Lower lobe of right lung (tissue), 2 donors: ENCODE data around the gene PBX1. TPM values are rescaled to one million over a fixed set of nuclear protein-coding genes. Genes with fewer than 3 reads are reported as not detected.

Experiments used
- ATAC-seq, 2 donors: fragments of 200-7000 bp; cut with Tn5 transposase; one replicate each; pipeline ENCODE4 v1.9.1; 2020 to 2022; ENCODE audit warnings: mild to moderate bottlenecking in 2 of 2, moderate library complexity in 2 of 2
- DNase-seq: peaks from one replicate; pipeline ENCODE4 v3.0.0-alpha.2; 2020
- H3K27ac ChIP-seq: fragments of 200-600 bp; one replicate; pipeline ENCODE4 v1.8.0; 2022
- H3K27me3 ChIP-seq: fragments of 200-600 bp; one replicate; pipeline ENCODE4 v1.8.0; 2022; ENCODE audit warnings: low read depth
- H3K36me3 ChIP-seq: fragments of 200-600 bp; one replicate; pipeline ENCODE4 v1.8.0; 2022; ENCODE audit warnings: mild to moderate bottlenecking
- H3K4me1 ChIP-seq: fragments of 200-600 bp; one replicate; pipeline ENCODE4 v1.8.0; 2022
- H3K4me3 ChIP-seq: fragments of 200-600 bp; one replicate; pipeline ENCODE4 v1.8.0; 2022; ENCODE audit warnings: mild to moderate bottlenecking
- H3K9me3 ChIP-seq: fragments of 200-600 bp; one replicate; pipeline ENCODE4 v1.8.0; 2022
- intact Hi-C: fragments of 100-400 bp; cut with DNase I; formaldehyde crosslinking; loops from one replicate; pipeline ENCODE4 v1.11.0; 2022
- total RNA-seq: library from RNA; stranded (reverse); fragmentation: NEBNext Ultra II Directional; extraction: Animal tissue kit (Norgen Biotek cat#: 25700); gene quantifications from one replicate; pipeline ENCODE4 v1.2.1, GENCODE V29; 2021
- TF ChIP-seq, protein P1 (sequence below): fragments of 200-600 bp; IDR thresholded peaks from one replicate; pipeline ENCODE4 v1.8.0; 2022; ENCODE audit warnings: antibody characterized with exemption, mild to moderate bottlenecking
- donor health status: DM: no; HTN: yes; CAD: no; lungs with severe emphysema.

Gene PBX1
- total RNA-seq, 1 donor from 2014 or later: 58.1 TPM

GRCh38 chr1:164670786-164671185 lies 111.8 kb downstream of the PBX1 start:
- Histone ChIP-seq H3K4me3 (no peak overlapping the region), H3K27ac (no peak overlapping the region), H3K27me3 (no peaks in the 10 kb centered on the region), H3K36me3 (no peaks in the 10 kb centered on the region), H3K9me3 (no peaks in the 10 kb centered on the region), H3K4me1 (peaks cover 32% of the 10 kb centered on the region)
- DNase-seq (no peak), ATAC-seq (no peak)
- intact Hi-C loops: no loop called here
- TF ChIP-seq, protein P1, sequence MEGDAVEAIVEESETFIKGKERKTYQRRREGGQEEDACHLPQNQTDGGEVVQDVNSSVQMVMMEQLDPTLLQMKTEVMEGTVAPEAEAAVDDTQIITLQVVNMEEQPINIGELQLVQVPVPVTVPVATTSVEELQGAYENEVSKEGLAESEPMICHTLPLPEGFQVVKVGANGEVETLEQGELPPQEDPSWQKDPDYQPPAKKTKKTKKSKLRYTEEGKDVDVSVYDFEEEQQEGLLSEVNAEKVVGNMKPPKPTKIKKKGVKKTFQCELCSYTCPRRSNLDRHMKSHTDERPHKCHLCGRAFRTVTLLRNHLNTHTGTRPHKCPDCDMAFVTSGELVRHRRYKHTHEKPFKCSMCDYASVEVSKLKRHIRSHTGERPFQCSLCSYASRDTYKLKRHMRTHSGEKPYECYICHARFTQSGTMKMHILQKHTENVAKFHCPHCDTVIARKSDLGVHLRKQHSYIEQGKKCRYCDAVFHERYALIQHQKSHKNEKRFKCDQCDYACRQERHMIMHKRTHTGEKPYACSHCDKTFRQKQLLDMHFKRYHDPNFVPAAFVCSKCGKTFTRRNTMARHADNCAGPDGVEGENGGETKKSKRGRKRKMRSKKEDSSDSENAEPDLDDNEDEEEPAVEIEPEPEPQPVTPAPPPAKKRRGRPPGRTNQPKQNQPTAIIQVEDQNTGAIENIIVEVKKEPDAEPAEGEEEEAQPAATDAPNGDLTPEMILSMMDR: no peak

DNA sequence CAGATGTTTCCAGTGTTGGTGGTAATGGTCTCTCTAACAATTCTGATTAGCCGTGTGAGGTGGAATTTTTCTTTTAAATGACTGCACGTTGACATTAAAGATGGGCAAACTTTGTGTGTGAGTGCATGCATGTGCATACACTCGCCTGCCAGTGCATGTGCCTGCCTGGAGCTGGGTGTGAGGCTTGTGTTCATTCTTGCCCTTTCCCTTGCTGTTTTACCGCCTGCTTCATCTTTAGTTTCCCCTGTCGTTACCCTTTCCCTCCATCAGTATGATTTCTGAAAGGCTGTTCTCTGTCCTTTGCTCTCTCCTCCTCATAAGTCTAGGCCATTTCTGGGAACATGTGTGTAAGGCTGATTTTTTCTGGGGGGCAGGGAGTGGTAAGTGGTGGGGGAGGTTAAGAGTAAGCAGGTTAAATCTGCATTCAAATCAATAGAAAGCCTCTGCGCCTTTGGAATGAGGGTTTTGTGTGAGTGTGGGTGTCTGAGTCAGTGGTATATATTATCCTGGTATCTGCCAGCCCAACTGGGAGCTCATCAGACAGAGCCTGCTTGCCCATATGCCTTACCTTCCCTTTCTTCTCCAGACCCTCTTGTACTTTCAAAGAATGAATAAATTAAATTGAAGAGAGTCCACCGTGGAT lies 112.5 kb downstream of the PBX1 start:
- Histone ChIP-seq H3K27ac (no peak overlapping the region), H3K9me3 (no peaks in the 10 kb centered on the region), H3K27me3 (no peaks in the 10 kb centered on the region), H3K4me1 (peaks cover 29% of the 10 kb centered on the region), H3K36me3 (no peaks in the 10 kb centered on the region), H3K4me3 (no peak overlapping the region)
- ATAC-seq (no peak), DNase-seq (no peak)
- TF ChIP-seq, protein P1: no peak
- intact Hi-C loops: no loop called here

- DNase-seq: no peak
- Histone ChIP-seq H3K9me3 (no peaks in the 10 kb centered on the region), H3K36me3 (no peaks in the 10 kb centered on the region), H3K4me1 (peaks cover 22% of the 10 kb centered on the region), H3K27me3 (no peaks in the 10 kb centered on the region), H3K27ac (no peak overlapping the region), H3K4me3 (no peak overlapping the region)
- ATAC-seq: no peak
- TF ChIP-seq, protein P1: no peak
- intact Hi-C loops: no loop called here
Observed at GRCh38 chr1:164671966-164672571, 113.1 kb downstream of the PBX1 start.

DNA sequence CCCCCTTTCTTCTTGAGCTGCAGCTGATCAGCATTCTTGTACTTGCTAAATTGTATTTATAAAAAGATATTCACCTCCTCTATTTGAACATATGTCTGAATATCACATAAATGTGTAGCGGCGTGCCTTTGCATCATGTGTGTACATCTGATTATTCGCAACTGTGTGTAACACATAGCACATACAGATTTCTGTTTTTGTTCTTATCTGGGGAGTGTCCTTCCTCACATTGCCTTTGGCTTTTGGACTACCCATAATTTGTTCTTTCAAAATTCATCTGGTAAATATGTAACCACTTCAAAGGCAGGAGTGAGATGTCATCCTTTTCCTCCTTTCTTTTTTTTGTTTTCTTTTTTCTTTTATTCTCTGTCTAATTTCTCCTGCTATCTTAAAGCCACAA lies 113.6 kb downstream of the PBX1 start:
- ATAC-seq: no peak
- TF ChIP-seq, protein P1: no peak
- Histone ChIP-seq H3K9me3 (no peaks in the 10 kb centered on the region), H3K36me3 (no peaks in the 10 kb centered on the region), H3K4me1 (peaks cover 20% of the 10 kb centered on the region), H3K4me3 (no peak overlapping the region), H3K27ac (no peak overlapping the region), H3K27me3 (no peaks in the 10 kb centered on the region)
- intact Hi-C loops: no loop called here
- DNase-seq: no peak

DNA sequence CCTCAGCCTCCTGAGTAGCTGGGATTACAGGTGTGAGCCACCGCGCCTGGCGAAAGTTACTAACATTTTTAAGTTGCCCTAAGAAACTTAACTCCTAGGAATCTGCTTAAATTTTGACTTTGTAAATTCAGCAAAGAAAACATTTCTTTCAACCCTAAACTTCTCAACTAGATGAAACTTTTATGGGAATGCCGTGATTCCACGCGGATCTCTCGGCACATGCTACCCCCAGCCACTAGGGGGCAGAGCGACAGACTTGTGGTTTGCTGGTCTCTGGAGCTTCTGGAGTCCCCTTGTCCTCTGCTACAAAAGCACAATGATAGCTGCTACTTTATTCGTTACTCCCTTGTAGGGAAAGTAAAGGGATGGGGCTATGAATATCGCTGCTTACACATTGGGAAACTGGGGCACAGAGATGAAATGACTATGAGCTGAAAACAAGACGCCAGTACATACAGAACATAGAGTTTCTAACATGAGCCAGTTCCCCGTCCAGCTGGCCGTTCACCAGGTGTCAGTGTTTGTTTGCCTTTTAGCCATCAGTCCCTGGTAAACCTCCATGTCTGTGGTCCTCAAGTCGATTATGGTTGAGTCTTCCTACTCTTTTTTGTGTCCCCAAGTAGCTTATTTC lies 114.7 kb downstream of the PBX1 start:
- DNase-seq: no peak
- Histone ChIP-seq H3K9me3 (no peaks in the 10 kb centered on the region), H3K4me3 (no peak overlapping the region), H3K27ac (no peak overlapping the region), H3K4me1 (peaks cover 12% of the 10 kb centered on the region), H3K27me3 (no peaks in the 10 kb centered on the region), H3K36me3 (no peaks in the 10 kb centered on the region)
- TF ChIP-seq, protein P1: peak; percentile 38
- intact Hi-C loops: no loop called here
- no peak for ATAC-seq
